ENCODE data around the gene WWOX.

DNA sequence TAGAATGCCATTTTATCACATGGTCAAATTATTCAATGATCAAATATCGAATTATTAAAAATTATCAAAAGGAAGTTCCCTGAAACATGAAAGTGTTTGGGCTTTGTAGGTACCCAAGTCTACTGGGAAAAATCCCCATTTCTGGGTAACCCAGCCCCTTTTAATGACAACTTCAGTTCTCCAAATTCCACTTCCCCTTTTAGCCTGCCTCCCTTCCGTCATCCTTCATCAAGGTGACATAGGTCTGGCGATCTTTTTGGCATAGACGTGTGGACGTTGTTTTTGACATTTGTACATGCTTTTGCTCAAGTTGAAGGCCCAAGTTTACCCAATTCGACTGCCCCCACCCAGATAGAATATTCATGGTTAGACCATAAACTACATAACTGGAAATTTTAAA is 840.1 kb downstream of the WWOX start:
- TF ChIP-seq ZNF274 (IDR thresholded peaks at IDR 0.05; ENCODE audit: low read depth, low read length): no peak
- TF ChIP-seq SUZ12 (IDR thresholded peaks at IDR 0.05; ENCODE audit: extremely low read depth, insufficient read depth, insufficient read length): no peak
- TF ChIP-seq YY1 (IDR thresholded peaks at IDR 0.05; ENCODE audit: insufficient read depth, insufficient read length): no peak

Data from NT2/D1 (cell line).